Measurements from ENCODE around the gene TAF10. TPM values are rescaled to one million over a fixed set of nuclear protein-coding genes. Genes with fewer than 3 reads are reported as not detected.

TAF10 gene
- total RNA-seq, 2 donors from 2014 or later, result 115 to 215 TPM

- Histone ChIP-seq H3K9me3 (no peaks in the 10 kb centered on the region), H3K27me3 (no peaks in the 10 kb centered on the region), H3K27ac (no peak overlapping the region), H3K4me3 (no peak overlapping the region), H3K36me3 (replicated peaks in 1 of 2; ENCODE audit: insufficient read depth in 1 of 2, low read depth in 2 of 2) (no peaks in the 10 kb centered on the region), H3K4me1 (peaks cover 24% of the 10 kb centered on the region)
- peak in 1 of 4 donors; percentile 10 for DNase-seq
- intact Hi-C loops (cut with DNase I), result loop anchor here (10.0 kb wide), 1 partner anchor 48 kb away; no protein-coding TSS in a partner anchor
- ATAC-seq, result no peak
- WGBS, 2 donors, result 80 to 81% methylated on average over 15 to 18 of the region's 19 CpGs
- TF ChIP-seq POLR2A (IDR thresholded peaks at IDR 0.05) (no peak), CTCF (IDR thresholded peaks at IDR 0.05) (no peak)
Observed at GRCh38 chr11:6626971-6627761, 15.2 kb upstream of the TAF10 start.

- H3K4me1 ChIP-seq, result peaks cover 19% of the 10 kb centered on the region
- intact Hi-C loops (cut with DNase I), result loop anchor here (10.0 kb wide), 1 partner anchor 49 kb away; no protein-coding TSS in a partner anchor
- DNase-seq (peak in 1 of 4 donors; percentile 7), ATAC-seq (no peak)
- H3K36me3 ChIP-seq (replicated peaks in 1 of 2; ENCODE audit: insufficient read depth in 1 of 2, low read depth in 2 of 2), result no peaks in the 10 kb centered on the region
- no peak overlapping the region for H3K4me3 ChIP-seq
- H3K27ac ChIP-seq, result no peak overlapping the region
- no peak for TF ChIP-seq POLR2A (IDR thresholded peaks at IDR 0.05)
- no peak for TF ChIP-seq CTCF (IDR thresholded peaks at IDR 0.05)
- 89 to 95% methylated on average over 17 of the region's 17 CpGs for WGBS, 2 donors
- no peaks in the 10 kb centered on the region for H3K27me3 ChIP-seq
- no peaks in the 10 kb centered on the region for H3K9me3 ChIP-seq
Observed at GRCh38 chr11:6625832-6626420, 13.9 kb upstream of the TAF10 start.

GRCh38 chr11:6625156-6625831 lies 13.3 kb upstream of the TAF10 start:
- H3K4me3 ChIP-seq, result no peak overlapping the region
- no peaks in the 10 kb centered on the region for H3K9me3 ChIP-seq
- intact Hi-C loops (cut with DNase I), result loop anchor here (10.0 kb wide), 1 partner anchor 50 kb away; no protein-coding TSS in a partner anchor
- peaks cover 12% of the 10 kb centered on the region for H3K4me1 ChIP-seq
- ATAC-seq (no peak), DNase-seq (peak in 2 of 4 donors; percentile 13 to 59)
- 62 to 80% methylated on average over 2 to 12 of the region's 12 CpGs for WGBS, 2 donors
- H3K36me3 ChIP-seq (replicated peaks in 1 of 2; ENCODE audit: insufficient read depth in 1 of 2, low read depth in 2 of 2), result no peaks in the 10 kb centered on the region
- no peak overlapping the region for H3K27ac ChIP-seq
- TF ChIP-seq POLR2A (IDR thresholded peaks at IDR 0.05) (no peak), CTCF (IDR thresholded peaks at IDR 0.05) (no peak)
- no peaks in the 10 kb centered on the region for H3K27me3 ChIP-seq

- DNase-seq, result peak in 1 of 4 donors; percentile 7
- Histone ChIP-seq H3K36me3 (replicated peaks in 1 of 2; ENCODE audit: insufficient read depth in 1 of 2, low read depth in 2 of 2) (no peaks in the 10 kb centered on the region), H3K27ac (no peak overlapping the region), H3K4me1 (peaks cover 13% of the 10 kb centered on the region), H3K27me3 (no peaks in the 10 kb centered on the region), H3K4me3 (no peak overlapping the region), H3K9me3 (no peaks in the 10 kb centered on the region)
- no peak for ATAC-seq
- intact Hi-C loops (cut with DNase I), result loop anchor here (10.0 kb wide), 1 partner anchor 51 kb away; no protein-coding TSS in a partner anchor
- no peak for TF ChIP-seq POLR2A (IDR thresholded peaks at IDR 0.05)
- no peak for TF ChIP-seq CTCF (IDR thresholded peaks at IDR 0.05)
- WGBS, 2 donors, result 88 to 89% methylated on average over 19 to 31 of the region's 31 CpGs
Observed at GRCh38 chr11:6623391-6624363, 11.7 kb upstream of the TAF10 start.
